Measurements from ENCODE around the gene CAMTA1.
A peak's percentile ranks its signal among the peaks of the same experiment; 100 is the strongest.

CAMTA1 gene

GRCh38 chr1:7646981-7647901 lies 862.0 kb downstream of the CAMTA1 start:
- no peak overlapping the region for H3K4me3 Mint-ChIP-seq
- H3K36me3 Mint-ChIP-seq (ENCODE audit: low read depth) = no peaks in the 10 kb centered on the region
- H3K4me1 Mint-ChIP-seq (ENCODE audit: low read depth) = no peaks in the 10 kb centered on the region
- peak; percentile 80 for DNase-seq
- H3K9me3 Mint-ChIP-seq = no peaks in the 10 kb centered on the region
- H3K27me3 Mint-ChIP-seq = no peaks in the 10 kb centered on the region
- H3K27ac Mint-ChIP-seq = no peak overlapping the region

GRCh38 chr1:7648761-7649384 lies 863.6 kb downstream of the CAMTA1 start:
- H3K36me3 Mint-ChIP-seq (ENCODE audit: low read depth) = no peaks in the 10 kb centered on the region
- H3K27ac Mint-ChIP-seq = no peak overlapping the region
- no peaks in the 10 kb centered on the region for H3K9me3 Mint-ChIP-seq
- H3K4me3 Mint-ChIP-seq = no peak overlapping the region
- H3K27me3 Mint-ChIP-seq = no peaks in the 10 kb centered on the region
- DNase-seq = no peak
- no peaks in the 10 kb centered on the region for H3K4me1 Mint-ChIP-seq (ENCODE audit: low read depth)

- Mint-ChIP-seq H3K9me3 (no peaks in the 10 kb centered on the region), H3K27ac (no peak overlapping the region), H3K27me3 (no peaks in the 10 kb centered on the region), H3K4me3 (no peak overlapping the region), H3K36me3 (ENCODE audit: low read depth) (no peaks in the 10 kb centered on the region), H3K4me1 (ENCODE audit: low read depth) (no peaks in the 10 kb centered on the region)
- no peak for DNase-seq
These were observed 865.5 kb downstream of the CAMTA1 start for GRCh38 chr1:7650801-7651200.

- Mint-ChIP-seq H3K27me3 (no peaks in the 10 kb centered on the region), H3K4me3 (no peak overlapping the region), H3K36me3 (ENCODE audit: low read depth) (no peaks in the 10 kb centered on the region), H3K4me1 (ENCODE audit: low read depth) (no peaks in the 10 kb centered on the region), H3K27ac (no peak overlapping the region), H3K9me3 (no peaks in the 10 kb centered on the region)
- no peak for DNase-seq
These were observed 865.9 kb downstream of the CAMTA1 start for GRCh38 chr1:7651203-7651602.

- no peak overlapping the region for H3K4me3 Mint-ChIP-seq
These were observed 866.8 kb downstream of the CAMTA1 start for GRCh38 chr1:7652061-7652460.

GRCh38 chr1:7652515-7653098 lies 867.4 kb downstream of the CAMTA1 start:
- Mint-ChIP-seq H3K9me3 (no peaks in the 10 kb centered on the region), H3K4me1 (ENCODE audit: low read depth) (no peaks in the 10 kb centered on the region), H3K4me3 (no peak overlapping the region), H3K27ac (no peak overlapping the region), H3K27me3 (no peaks in the 10 kb centered on the region), H3K36me3 (ENCODE audit: low read depth) (no peaks in the 10 kb centered on the region)
- DNase-seq = no peak

More at GRCh38 chr1:7652061-7652460, 866.8 kb downstream of the CAMTA1 start:
- Mint-ChIP-seq H3K27ac (no peak overlapping the region), H3K27me3 (no peaks in the 10 kb centered on the region), H3K36me3 (ENCODE audit: low read depth) (no peaks in the 10 kb centered on the region), H3K4me1 (ENCODE audit: low read depth) (no peaks in the 10 kb centered on the region), H3K9me3 (no peaks in the 10 kb centered on the region)
- no peak for DNase-seq

- Mint-ChIP-seq H3K27me3 (no peaks in the 10 kb centered on the region), H3K36me3 (ENCODE audit: low read depth) (no peaks in the 10 kb centered on the region), H3K4me3 (no peak overlapping the region), H3K4me1 (ENCODE audit: low read depth) (no peaks in the 10 kb centered on the region), H3K27ac (no peak overlapping the region), H3K9me3 (no peaks in the 10 kb centered on the region)
- no peak for DNase-seq
These were observed 869.5 kb downstream of the CAMTA1 start for GRCh38 chr1:7654725-7655124.

GRCh38 chr1:7655354-7655753 lies 870.1 kb downstream of the CAMTA1 start:
- Mint-ChIP-seq H3K27me3 (no peaks in the 10 kb centered on the region), H3K4me3 (no peak overlapping the region), H3K36me3 (ENCODE audit: low read depth) (no peaks in the 10 kb centered on the region), H3K27ac (no peak overlapping the region), H3K9me3 (no peaks in the 10 kb centered on the region), H3K4me1 (ENCODE audit: low read depth) (no peaks in the 10 kb centered on the region)
- no peak for DNase-seq

GRCh38 chr1:7656557-7657215 lies 871.4 kb downstream of the CAMTA1 start:
- H3K9me3 Mint-ChIP-seq = no peaks in the 10 kb centered on the region
- no peaks in the 10 kb centered on the region for H3K4me1 Mint-ChIP-seq (ENCODE audit: low read depth)
- H3K27ac Mint-ChIP-seq = no peak overlapping the region
- no peak for DNase-seq
- H3K27me3 Mint-ChIP-seq = no peaks in the 10 kb centered on the region
- no peak overlapping the region for H3K4me3 Mint-ChIP-seq
- no peaks in the 10 kb centered on the region for H3K36me3 Mint-ChIP-seq (ENCODE audit: low read depth)

GRCh38 chr1:7657287-7658016 lies 872.2 kb downstream of the CAMTA1 start:
- no peaks in the 10 kb centered on the region for H3K36me3 Mint-ChIP-seq (ENCODE audit: low read depth)
- H3K4me3 Mint-ChIP-seq = no peak overlapping the region
- H3K27me3 Mint-ChIP-seq = no peaks in the 10 kb centered on the region
- no peak for DNase-seq
- no peak overlapping the region for H3K27ac Mint-ChIP-seq
- no peaks in the 10 kb centered on the region for H3K9me3 Mint-ChIP-seq
- H3K4me1 Mint-ChIP-seq (ENCODE audit: low read depth) = no peaks in the 10 kb centered on the region

- no peak for DNase-seq
- Mint-ChIP-seq H3K9me3 (no peaks in the 10 kb centered on the region), H3K4me1 (ENCODE audit: low read depth) (no peaks in the 10 kb centered on the region), H3K36me3 (ENCODE audit: low read depth) (no peaks in the 10 kb centered on the region), H3K4me3 (no peak overlapping the region), H3K27me3 (no peaks in the 10 kb centered on the region), H3K27ac (no peak overlapping the region)
These were observed 872.8 kb downstream of the CAMTA1 start for GRCh38 chr1:7658099-7658498.

- DNase-seq = no peak
- Mint-ChIP-seq H3K27ac (no peak overlapping the region), H3K27me3 (no peaks in the 10 kb centered on the region), H3K9me3 (no peaks in the 10 kb centered on the region), H3K36me3 (ENCODE audit: low read depth) (no peaks in the 10 kb centered on the region), H3K4me3 (no peak overlapping the region), H3K4me1 (ENCODE audit: low read depth) (no peaks in the 10 kb centered on the region)
These were observed 874.3 kb downstream of the CAMTA1 start for GRCh38 chr1:7659514-7659913.

GRCh38 chr1:7663451-7664146 lies 878.3 kb downstream of the CAMTA1 start:
- no peak for DNase-seq
- H3K4me3 Mint-ChIP-seq = no peak overlapping the region
- H3K27me3 Mint-ChIP-seq = no peaks in the 10 kb centered on the region
- H3K9me3 Mint-ChIP-seq = no peaks in the 10 kb centered on the region
- no peaks in the 10 kb centered on the region for H3K36me3 Mint-ChIP-seq (ENCODE audit: low read depth)
- peaks cover 3% of the 10 kb centered on the region for H3K4me1 Mint-ChIP-seq (ENCODE audit: low read depth)
- no peak overlapping the region for H3K27ac Mint-ChIP-seq
